Left renal pelvis (tissue), 4 donors: ENCODE results near the gene MPRIP. TPM values are rescaled to one million over a fixed set of nuclear protein-coding genes. Genes with fewer than 3 reads are reported as not detected.
A peak's percentile ranks its signal among the peaks of the same experiment; 100 is the strongest.
"Not testable (repeated sequence)": the region's sequence is repeated elsewhere in the genome, so short reads cannot be mapped to it uniquely, and the experiment has no call there.

ENCODE experiments used
- DNase-seq, 4 donors: peaks; one replicate each; pipeline ENCODE4 v3.0.0-alpha.2; 2013; ENCODE audit warnings: low read depth in 4 of 4, low spot score in 3 of 4
- polyA plus RNA-seq, 4 donors: library from polyadenylated mRNA; unstranded; fragments of 120-200 nt; gene quantifications; one replicate each; pipeline ENCODE4 v1.2.1, GENCODE V29; 2013; ENCODE audit not compliant: insufficient read length in 4 of 4

MPRIP gene
- polyA plus RNA-seq, 4 donors: 144 to 180 (median 161) TPM

DNA sequence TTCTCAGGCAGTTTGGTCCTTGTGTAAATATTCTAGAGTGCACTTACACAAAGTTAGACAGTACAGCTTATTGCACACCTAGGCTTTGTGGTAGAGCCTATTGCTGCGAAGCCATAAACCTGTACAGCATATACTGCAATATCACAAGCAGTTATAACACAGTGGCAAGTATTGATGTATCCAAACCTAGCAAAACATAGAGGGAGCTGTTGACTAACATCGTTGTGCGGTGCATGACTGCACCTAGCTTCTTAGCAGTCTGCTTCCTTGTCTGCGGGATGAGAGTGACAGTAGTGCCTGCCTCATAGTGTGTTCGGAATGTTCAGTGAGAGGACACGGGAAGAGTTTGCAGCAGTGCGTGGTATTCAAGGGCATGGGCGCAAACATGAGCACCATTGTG is 78.9 kb downstream of the MPRIP start:
- no peak for DNase-seq

DNA sequence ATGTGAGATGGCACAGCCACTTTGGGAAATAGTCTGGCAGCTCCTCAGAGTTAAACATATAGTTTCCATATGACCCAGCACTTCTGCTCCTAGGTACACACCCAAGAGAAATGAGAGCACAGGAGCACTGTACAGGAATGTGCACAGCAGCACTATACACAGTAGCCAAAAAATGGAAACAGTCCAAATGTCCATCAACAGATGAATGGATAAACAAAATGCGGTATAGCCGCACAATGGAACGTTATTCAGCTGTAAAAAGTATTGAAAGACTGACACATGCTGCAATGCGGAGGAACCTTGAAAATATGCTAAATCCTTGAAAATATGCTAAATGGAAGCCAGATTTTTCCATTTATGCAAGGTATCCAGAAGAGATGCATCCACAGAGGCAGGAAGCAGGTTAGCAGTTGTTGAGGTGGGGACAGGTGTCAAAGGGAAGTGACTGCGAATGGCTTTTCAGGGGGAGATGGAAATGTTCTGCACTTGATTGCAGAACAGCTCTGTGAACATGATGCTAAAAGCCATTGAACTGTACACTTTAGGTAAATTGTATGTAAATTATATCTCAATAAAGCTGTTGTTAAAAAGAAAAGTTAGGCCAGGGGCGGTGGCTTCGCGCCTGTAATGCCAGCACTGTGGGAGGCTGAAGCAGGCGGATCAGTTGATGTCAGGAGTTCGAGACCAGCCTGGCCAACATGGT is 80.7 kb downstream of the MPRIP start:
- DNase-seq: no peak

DNA sequence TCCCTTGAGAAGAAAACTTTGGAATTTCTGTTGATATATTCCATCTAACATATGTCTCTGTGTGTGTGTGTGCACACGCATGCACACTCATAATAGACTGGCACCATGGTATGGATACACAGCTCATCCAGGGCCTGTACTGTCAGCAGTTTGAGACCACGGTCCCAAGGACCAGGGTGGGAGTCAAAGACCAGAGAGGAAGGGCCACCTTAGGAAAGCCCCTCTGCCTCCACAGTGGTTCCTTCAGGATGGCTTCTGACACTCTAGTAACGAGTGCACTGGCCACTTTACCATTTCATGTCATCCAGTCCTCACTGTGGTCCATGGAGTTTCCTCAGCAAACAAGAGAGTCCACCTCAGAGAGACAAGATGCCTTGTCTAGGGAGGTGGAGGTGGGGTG is 82.1 kb downstream of the MPRIP start:
- DNase-seq: no peak

DNA sequence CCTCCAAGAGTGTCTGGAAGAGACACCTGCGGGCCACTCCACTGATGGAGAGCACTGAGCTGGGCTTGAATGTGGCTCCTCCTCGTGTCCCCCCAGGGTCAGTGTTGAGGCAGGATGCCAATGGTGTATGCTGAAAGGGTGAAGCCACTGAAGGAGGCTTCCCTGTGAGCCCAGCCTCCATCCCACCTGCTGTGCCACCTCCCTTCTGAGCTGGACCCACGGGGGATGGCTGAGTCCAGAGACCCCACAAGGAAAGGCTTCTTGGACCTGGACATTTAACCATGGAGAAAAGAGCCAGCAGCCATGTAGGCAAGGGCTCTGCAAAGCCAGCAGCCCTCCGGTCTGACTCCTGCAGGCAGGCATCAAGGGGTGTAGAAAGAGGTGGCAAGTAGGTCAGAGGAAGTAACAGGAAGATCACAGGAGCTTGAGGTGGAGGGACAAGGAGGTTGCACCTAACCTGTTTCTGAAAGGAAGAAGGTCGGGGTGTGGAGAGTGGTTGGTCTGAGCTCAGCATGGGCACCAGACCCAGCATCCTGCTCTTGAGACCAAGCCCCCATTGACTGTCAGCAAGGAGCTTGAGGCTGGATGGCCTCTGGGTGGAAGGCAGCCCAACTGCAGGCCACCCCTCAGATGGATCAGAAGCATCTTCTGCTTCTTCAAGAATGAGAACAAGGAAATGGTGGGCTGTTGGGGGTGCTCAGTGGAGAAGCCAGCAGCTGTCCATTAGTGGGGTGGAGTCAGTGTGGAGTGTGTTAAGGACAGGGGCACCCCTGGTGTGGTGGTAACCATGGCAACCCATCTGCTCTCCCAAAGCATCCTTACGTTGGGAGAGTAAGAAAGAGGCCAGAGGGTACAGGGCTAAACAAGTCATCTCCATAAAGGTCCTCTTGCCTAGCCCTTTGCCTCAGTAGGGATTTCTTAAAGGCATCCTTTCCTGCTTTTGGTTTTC is 83.2 kb downstream of the MPRIP start:
- no peak for DNase-seq

DNA sequence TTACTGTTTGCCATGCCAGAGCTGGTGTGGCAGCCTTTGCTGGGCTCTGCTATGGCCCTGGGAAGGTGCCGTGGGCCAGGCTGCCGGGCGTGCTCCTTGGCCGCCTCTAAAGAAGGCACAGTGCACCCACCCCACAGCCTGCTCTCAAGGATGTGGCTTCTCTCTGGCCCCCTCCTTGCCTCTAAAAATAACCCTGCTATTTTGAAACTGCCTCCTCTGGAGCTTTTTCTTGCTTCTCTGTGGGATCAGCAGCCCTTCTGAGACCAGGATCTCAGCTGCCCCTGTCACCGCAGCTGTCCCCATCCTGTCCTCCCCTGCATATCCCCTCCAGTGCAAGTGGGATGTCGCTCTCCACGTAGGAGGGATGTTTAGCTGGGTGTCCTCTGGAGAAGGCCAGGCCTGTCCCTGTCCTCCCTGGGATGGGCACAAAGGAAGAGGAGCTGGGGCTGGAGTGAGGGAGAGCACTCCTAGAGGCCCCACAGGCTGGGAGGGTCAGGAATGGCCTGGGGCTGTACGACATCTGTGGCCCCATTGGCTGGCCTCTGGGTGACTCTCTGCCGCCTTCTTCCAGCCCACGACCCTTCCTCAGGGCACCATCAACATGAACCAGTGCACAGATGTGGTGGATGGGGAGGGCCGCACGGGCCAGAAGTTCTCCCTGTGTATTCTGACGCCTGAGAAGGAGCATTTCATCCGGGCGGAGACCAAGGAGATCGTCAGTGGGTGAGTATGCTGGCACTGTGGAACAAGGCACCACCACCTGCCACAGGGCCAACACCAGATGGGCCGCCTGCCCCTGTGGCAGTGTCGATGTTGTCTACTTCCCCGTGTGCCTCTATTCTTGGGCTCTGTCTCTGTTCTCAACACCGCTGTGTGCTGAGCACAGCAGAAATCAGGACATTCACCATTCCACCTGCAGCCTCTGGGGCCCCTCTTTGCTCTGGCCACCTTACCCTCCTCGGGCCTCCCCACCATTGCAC is 84.2 kb downstream of the MPRIP start:
- no peak for DNase-seq

DNA sequence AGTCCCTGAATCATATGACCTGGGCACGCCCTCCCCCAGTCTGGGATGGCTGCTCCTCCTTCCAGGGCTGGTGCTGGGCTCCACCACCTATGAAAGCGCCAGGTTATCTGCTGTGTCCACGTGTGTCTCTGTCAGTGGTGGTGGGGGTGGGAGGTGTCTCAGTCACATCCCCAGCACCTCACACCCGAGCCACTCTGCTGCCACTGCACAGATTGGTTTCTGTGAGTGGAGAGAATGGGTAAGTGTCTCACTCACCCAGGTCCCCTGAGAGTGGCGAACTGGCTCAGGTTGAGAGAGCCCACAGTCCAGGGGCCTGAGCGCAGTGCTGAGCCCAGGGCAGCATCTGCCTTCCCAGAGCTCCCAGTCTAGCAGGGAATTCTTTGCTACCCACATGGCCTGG is 84.9 kb downstream of the MPRIP start:
- no peak for DNase-seq

DNA sequence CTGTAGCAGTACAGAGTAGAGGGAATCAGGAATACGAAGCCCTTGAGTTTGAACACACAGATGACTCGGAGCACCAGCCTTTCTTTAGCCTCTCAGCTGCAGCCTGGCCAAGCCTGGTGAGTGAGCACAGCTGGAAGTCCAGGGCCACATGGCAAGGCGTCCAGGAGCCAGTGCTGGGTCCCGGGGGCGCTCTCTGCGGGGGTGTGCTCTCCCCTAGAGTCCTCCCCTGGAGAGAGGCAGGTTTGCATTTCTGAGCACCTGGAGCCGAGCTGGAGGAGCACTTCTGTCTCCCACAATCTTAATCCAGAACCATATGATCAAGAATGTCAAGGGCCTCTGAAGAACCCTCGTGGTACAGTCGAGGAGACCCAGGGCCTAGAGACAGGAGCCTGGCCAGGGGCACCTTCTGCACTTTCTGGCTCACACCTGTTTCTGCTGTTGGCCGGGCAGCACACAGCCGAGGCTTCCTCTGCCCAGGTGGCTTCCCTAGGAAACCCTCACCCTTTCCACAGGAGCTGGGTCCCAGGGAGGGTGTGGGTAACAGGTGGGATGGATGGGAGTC is 85.6 kb downstream of the MPRIP start:
- DNase-seq: no peak

DNA sequence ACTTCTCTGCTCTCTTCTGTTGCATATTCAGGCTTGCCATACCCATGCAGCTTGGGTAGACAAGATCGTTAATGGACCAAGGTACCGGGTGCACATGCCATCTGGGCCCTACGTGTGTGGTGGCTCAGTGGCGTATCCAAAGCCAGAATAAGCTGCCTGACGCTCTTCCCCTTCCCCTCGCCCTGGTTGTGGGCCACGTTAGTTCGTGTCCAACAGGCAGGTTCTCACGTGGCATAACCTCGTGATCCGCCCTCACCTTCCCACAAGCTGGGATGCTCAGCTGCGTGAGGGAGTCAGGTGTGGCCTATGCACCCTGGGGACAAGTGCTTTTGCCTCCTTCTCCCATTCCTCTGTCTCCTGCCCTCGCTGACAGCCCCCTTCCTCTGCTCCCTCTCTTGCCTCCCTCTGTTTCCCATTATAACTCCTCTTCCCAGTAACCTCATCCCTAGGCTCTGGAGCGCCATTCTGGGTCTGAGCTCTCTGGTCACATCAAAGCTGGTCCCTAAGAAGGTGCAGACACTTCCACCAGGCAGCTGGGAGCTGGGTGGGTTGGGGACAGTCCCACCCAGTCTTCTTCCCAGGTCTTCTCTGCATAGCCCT is 86.3 kb downstream of the MPRIP start:
- no peak for DNase-seq

DNA sequence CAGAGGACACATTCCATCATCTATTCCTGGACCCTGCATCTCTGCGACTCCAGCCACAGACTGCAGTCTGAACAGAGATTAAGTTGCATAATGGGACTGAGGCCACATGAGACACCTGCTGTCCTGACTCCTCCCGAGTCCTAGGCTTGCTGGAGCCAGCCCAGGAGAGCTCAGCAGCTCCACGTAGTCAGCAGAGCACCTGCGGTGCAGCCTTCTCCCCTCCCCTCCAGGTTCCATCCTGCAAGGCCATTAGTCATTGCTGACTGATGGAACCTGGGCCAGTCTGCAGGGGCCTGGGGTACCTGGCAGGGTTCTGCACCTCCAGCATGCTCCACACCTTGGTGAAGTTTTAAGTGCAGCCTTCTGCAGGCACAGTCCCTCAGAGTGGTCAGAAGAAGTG is 87.2 kb downstream of the MPRIP start:
- no peak for DNase-seq

DNA sequence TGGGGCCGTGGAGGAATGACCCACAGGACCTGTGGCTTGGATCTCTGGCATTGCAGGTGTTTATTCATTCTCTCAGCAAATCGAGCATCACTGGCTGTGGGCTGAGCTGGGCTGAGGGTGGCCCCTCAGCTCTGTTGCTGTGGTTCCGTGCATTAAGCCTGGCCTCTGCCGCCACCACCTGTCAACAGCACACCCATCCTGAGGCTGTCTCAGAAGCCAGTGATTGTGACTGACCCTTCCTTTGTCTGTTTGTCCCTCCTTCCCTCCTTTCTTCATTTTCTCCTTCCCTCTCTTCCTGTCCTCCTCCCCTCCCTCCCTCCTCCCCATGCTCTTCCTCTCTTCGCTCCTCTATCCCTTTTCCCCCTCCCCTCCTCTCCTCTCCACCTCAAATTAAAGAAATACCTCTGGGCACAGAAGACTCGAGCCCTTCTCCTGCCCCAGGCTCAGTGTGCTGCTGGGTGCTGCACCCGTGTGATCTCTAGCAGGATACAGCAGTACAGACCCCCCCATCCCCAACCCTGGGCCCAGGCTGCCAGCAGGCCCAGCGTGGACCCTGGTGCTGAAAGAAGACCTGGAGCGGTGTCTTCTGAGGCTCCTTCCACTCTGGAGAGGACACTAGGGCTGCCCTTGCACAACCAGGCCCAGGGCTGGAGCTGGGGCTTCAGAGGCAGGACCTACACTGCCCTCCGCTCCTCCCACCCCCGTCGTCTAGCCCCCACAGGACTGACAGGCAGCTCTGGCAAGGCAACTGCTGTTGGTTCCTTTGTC is 88.0 kb downstream of the MPRIP start:
- no peak for DNase-seq

DNA sequence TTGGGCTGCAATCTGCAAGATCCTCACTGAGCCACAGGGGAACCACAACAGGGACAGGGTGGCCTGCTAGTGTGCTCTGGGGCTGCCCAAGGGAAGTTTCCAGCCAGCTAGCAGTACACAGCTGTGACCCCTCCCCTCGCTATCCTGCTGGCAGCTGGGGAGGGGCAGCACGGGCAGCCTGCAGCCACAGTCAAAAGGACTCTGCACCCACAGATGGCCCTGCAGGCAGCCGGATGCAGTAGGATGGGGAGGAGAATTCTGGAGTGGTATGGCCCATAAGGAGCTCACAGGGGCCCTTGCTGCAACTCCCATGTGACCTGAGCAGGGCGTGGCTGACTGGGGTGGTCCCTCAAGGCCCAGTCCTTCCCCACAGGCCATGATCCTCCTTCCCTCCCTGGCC is 89.6 kb downstream of the MPRIP start:
- DNase-seq: no peak

DNA sequence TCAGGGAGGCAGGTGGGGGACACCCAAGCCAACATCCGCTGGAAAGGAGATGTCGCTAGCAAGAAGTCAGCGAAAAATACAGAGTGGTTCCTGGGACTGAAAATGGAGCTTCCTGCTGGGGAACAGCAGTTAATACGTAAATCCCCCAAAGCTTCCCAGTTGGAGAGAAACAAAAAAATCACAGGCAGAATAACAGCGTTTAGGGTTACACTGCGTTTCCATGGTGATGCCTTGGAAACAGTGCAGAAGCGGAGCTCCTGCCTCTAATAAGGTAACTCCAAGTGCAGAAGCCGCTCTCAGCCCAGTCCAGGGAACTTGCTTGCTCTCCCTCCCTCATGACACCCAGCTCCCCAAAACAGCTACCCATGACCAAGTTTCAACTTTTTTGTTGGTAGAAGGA is 90.5 kb downstream of the MPRIP start:
- peak in 1 of 4 donors; percentile 67 for DNase-seq

DNA sequence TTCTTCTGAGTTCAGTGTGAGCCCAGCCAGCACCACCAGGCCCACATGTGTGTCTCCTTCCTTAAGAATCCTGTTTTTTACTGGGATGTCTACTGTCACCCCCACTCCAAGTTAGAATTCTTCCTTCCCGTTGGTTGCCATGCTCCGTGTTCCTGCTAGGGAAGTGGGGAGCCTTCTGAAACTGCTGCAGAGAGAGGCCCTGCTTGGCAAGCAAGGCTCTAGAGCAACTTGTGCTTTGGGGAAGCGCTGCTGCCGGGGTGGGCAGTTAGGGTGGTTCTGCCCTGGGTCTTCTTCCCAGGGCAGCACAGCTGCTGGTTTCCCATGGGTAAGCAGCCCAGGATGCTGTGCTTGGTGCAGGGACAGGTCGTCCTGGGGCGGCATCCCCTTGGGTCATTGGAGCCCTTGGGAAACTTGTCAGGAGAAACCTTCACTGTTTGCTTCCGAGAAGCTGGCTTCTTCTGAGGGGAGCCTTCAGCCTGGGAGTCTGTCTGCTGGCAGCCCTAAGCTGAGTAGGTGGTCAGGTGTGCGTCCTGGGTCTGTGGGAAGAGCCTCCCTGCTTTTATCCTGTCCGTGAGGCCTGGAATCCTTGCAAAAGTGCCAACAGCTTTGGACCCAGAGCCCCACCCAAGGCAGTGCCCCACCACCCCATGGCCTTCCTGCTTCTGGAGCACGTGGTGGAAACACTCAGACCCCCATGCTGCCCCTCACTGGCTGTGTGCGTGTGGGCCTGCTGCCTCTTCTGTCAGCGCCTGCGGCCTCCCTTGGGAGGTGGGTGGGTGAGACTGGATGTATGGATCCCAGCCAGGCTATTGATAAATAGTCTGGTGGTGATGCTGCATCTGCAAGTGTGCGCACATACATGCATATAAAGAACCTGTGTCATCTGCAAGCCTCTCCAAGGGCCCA is 92.0 kb downstream of the MPRIP start:
- no peak for DNase-seq

DNA sequence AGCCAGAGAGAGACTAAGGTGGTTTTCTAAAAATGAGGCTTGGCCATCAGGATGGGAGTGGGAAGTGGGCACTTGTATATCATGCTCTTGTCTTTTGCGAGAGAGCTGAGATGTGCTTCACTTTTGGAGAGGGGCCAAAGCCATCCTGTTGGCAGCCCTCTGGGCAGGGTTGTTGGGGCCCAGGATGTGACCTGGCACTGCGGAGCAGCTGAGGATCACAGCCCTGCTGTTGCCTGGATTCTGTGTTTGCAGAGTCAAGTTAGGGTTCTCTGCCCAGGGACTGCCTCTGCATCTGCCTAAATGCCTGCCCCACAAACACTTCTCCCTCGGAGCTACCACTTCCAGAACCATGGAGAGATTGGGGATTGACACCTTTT is 92.7 kb downstream of the MPRIP start:
- no peak for DNase-seq

DNA sequence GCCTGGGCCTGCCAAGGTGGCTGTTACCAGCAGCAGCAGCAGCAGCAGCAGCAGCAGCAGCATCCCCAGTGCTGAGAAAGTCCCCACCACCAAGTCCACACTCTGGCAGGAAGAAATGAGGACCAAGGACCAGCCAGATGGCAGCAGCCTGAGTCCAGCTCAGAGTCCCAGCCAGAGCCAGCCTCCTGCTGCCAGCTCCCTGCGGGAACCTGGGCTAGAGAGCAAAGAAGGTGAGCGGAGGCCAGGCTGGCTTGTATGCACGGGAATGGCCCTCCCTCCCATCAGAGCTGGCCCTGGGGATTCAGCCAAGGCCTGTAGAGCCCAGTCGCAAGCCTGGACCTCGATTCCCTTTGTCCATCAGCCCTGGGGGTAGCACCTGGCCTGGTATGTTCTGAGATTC is 94.0 kb downstream of the MPRIP start:
- DNase-seq: not testable (repeated sequence)

DNA sequence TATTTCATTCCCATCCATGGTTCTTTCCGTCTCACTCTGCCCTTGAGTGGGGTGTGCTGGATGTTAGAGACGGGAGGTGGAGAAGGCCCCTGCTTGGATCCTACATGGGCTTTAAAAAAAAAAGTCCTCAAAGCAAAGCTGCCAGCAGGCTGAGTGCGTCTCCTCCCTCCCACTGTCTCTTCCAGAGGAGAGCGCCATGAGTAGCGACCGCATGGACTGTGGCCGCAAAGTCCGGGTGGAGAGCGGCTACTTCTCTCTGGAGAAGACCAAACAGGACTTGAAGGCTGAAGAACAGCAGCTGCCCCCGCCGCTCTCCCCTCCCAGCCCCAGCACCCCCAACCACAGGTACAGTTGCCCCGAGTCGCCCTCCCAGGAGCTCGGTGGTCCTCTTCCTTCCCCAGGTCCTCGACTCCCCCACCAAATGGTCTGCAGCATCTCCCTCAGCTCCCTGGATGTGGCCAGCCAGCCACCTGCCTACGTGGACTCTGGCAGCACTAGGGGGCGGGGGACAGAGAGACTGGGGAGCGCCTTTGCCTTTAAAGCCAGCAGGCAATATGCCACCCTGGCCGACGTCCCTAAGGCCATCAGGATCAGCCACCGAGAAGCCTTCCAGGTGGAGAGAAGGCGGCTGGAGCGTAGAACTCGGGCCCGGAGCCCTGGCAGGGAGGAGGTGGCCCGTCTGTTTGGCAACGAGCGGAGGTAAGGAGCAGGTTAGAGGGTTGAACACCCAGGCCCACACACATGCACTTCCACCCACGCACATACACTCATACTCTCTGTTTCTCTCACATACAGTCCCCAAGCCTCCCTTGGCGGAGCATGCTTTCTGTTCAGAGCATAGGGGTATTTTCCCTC is 95.7 kb downstream of the MPRIP start:
- DNase-seq: no peak

DNA sequence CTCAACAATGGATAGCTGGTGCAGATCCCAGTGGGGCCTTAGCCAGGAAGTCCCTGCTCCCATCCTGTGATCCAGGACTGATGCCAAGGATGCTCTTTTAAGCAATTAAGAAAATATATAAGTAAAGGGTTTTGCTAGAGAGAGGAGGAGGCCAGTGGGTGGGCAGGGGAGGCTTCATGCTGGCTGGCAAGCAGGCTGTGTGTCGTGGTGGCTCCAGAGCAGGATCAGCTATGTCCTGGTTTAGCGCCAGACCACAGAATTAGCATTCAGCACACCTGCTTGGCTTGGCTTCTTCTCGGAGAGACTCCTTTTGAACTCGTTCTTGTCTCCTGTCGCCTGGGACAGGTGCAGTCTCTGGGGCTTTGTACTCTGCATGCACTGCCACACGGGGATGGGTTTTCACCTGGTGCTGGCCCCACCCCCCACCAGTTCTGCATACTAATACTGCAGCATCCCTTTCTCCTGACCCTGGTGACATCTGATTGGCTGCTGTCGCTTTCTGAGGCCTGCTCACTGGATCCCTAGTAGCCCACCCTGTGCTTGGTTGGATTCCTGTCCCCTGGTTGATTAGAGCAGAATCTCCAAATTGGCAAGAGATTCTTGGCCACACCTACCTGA is 97.8 kb downstream of the MPRIP start:
- no peak for DNase-seq
